ENCODE measurements around the gene HTR4. TPM values are rescaled to one million over a fixed set of nuclear protein-coding genes. Genes with fewer than 3 reads are reported as not detected.

Gene HTR4
- total RNA-seq, 1 experiment from 2014 or later = not detected

DNA sequence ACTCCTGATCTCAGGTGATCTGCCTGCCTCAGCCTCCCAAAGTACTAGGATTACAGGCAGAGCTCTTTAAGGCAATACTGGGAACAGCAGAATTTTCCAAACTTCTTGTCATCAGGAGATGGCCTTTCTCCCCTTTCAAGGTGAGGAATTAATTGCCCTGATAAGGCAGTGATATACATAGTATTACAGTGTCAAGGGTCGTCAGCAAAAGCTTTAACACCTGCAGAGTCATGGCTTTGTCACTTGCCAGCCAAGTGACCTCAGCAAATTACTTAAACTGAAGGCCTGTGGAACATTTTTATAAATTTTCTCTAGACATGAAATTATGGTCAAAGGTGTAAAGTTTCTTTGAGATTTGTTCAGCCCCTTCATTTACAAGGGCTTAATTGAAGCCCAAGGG, 211.1 kb downstream of the HTR4 start:
- Mint-ChIP-seq H3K4me1 (ENCODE audit: low read depth, unreplicated experiment) (no peaks in the 10 kb centered on the region), H3K27ac (ENCODE audit: unreplicated experiment) (no peak overlapping the region), H3K27me3 (ENCODE audit: unreplicated experiment) (no peaks in the 10 kb centered on the region), H3K4me3 (ENCODE audit: low read depth, unreplicated experiment) (no peak overlapping the region), H3K9me3 (ENCODE audit: low read depth, unreplicated experiment) (no peaks in the 10 kb centered on the region), H3K36me3 (ENCODE audit: insufficient read depth, unreplicated experiment) (peaks cover 13% of the 10 kb centered on the region)
- TF ChIP-seq, protein P1, sequence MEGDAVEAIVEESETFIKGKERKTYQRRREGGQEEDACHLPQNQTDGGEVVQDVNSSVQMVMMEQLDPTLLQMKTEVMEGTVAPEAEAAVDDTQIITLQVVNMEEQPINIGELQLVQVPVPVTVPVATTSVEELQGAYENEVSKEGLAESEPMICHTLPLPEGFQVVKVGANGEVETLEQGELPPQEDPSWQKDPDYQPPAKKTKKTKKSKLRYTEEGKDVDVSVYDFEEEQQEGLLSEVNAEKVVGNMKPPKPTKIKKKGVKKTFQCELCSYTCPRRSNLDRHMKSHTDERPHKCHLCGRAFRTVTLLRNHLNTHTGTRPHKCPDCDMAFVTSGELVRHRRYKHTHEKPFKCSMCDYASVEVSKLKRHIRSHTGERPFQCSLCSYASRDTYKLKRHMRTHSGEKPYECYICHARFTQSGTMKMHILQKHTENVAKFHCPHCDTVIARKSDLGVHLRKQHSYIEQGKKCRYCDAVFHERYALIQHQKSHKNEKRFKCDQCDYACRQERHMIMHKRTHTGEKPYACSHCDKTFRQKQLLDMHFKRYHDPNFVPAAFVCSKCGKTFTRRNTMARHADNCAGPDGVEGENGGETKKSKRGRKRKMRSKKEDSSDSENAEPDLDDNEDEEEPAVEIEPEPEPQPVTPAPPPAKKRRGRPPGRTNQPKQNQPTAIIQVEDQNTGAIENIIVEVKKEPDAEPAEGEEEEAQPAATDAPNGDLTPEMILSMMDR (IDR thresholded peaks at IDR 0.05; ENCODE audit: unreplicated experiment) = no peak
- CTCF ChIA-PET = interaction anchor here (1.2 to 4.0 kb wide), 2 partner anchors 244 to 288 kb away, joined by 5 to 41 read pairs; no protein-coding TSS in a partner anchor
- BruUV-seq (replicated peaks) = no TSS peak
- intact Hi-C loops (cut with micrococcal nuclease; ENCODE audit: unreplicated experiment) = loop anchor here (5.0 kb wide), 3 partner anchors 384 to 669 kb away; partner anchors contain the start of gene ADRB2
- DNase-seq = no peak

DNA sequence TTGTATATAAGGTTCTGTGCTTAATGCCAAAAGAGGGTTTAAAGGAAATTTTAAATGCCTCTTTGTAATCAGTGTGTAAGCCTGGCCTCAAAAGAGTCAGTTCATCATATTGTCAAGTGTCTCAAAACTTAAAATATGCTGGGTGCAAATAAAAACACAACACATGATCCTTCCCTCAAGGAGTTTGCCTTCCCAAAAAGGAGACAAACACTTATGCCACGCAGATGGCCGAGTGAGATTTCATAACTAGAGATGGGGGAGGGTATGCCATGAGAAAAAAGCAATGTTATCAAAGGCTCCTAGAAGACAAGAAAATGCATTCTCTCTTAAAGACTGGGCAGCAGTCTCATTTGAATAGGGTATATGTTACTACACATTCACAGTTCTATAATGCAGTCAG, 215.4 kb downstream of the HTR4 start:
- no peak for DNase-seq
- Mint-ChIP-seq H3K27me3 (ENCODE audit: unreplicated experiment) (no peaks in the 10 kb centered on the region), H3K4me3 (ENCODE audit: low read depth, unreplicated experiment) (no peak overlapping the region), H3K4me1 (ENCODE audit: low read depth, unreplicated experiment) (no peaks in the 10 kb centered on the region), H3K9me3 (ENCODE audit: low read depth, unreplicated experiment) (no peaks in the 10 kb centered on the region), H3K27ac (ENCODE audit: unreplicated experiment) (no peak overlapping the region), H3K36me3 (ENCODE audit: insufficient read depth, unreplicated experiment) (peaks cover 28% of the 10 kb centered on the region)
- BruUV-seq (replicated peaks) = no TSS peak
- intact Hi-C loops (cut with micrococcal nuclease; ENCODE audit: unreplicated experiment) = no loop called here
- TF ChIP-seq, protein P1 (IDR thresholded peaks at IDR 0.05; ENCODE audit: unreplicated experiment) = no peak
- CTCF ChIA-PET = no interaction called here

DNA sequence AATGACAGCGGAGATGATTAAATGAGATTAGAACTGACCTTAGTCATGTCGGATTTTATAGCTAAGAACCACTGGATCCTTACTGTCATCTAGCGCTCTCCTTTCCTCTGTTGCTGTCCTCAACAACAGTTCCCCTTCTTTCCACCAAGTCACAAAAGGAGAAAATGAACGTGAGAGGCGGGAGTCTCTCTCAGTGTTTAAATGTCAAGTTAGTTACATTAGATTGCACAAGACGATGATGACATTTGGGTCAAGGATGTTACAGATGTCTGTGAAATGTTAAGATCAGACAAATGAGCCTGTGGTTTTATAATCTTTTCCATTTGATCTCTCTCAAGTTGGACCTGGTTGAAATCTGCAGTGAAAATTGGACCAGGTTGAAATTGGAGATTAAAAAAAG, 217.1 kb downstream of the HTR4 start:
- Mint-ChIP-seq H3K27ac (ENCODE audit: unreplicated experiment) (no peak overlapping the region), H3K27me3 (ENCODE audit: unreplicated experiment) (no peaks in the 10 kb centered on the region), H3K4me1 (ENCODE audit: low read depth, unreplicated experiment) (no peaks in the 10 kb centered on the region), H3K4me3 (ENCODE audit: low read depth, unreplicated experiment) (no peak overlapping the region), H3K9me3 (ENCODE audit: low read depth, unreplicated experiment) (no peaks in the 10 kb centered on the region), H3K36me3 (ENCODE audit: insufficient read depth, unreplicated experiment) (peaks cover 22% of the 10 kb centered on the region)
- no peak for DNase-seq
- CTCF ChIA-PET = interaction anchor here (0.6 kb wide), 1 partner anchor 49 kb away, joined by 8 read pairs; no protein-coding TSS in a partner anchor
- TF ChIP-seq, protein P1 (IDR thresholded peaks at IDR 0.05; ENCODE audit: unreplicated experiment) = no peak
- no TSS peak for BruUV-seq (replicated peaks)
- intact Hi-C loops (cut with micrococcal nuclease; ENCODE audit: unreplicated experiment) = no loop called here

DNA sequence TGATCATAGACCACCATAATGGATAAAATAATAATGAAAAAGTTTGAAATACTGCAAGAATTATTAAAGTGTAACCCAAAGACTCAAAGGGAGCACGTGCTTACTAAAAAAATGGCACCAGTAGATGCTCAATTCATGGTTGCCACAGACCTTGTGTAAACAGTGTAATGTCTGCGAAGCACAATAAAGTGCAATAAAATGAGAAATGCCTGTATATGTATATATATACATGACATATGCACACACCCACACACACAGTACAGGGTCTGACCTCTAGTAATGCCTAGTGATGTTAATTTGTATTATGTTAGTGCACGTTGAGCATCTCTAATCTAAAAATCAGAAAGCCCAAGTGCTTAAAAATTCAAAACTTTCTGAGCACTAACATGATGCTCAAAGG, 218.3 kb downstream of the HTR4 start:
- TF ChIP-seq, protein P1 (IDR thresholded peaks at IDR 0.05; ENCODE audit: unreplicated experiment) = no peak
- CTCF ChIA-PET = no interaction called here
- no peak for DNase-seq
- intact Hi-C loops (cut with micrococcal nuclease; ENCODE audit: unreplicated experiment) = no loop called here
- Mint-ChIP-seq H3K36me3 (ENCODE audit: insufficient read depth, unreplicated experiment) (peaks cover 22% of the 10 kb centered on the region), H3K27me3 (ENCODE audit: unreplicated experiment) (no peaks in the 10 kb centered on the region), H3K4me1 (ENCODE audit: low read depth, unreplicated experiment) (no peaks in the 10 kb centered on the region), H3K27ac (ENCODE audit: unreplicated experiment) (no peak overlapping the region), H3K4me3 (ENCODE audit: low read depth, unreplicated experiment) (no peak overlapping the region), H3K9me3 (ENCODE audit: low read depth, unreplicated experiment) (no peaks in the 10 kb centered on the region)
- no TSS peak for BruUV-seq (replicated peaks)

All from Calu3 (cell line).